Esophagus muscularis mucosa (tissue), 4 donors: Measurements from ENCODE around the gene ZMYM2. TPM values are rescaled to one million over a fixed set of nuclear protein-coding genes. Genes with fewer than 3 reads are reported as not detected.

ENCODE experiments used
- DNase-seq: peaks from one replicate; pipeline ENCODE4 v3.0.0-alpha.2; 2017; ENCODE audit errors: extremely low spot score
- H3K27ac ChIP-seq, 4 donors: fragments of 200-600 bp; sonication (generic); replicated peaks in 1 of 4; 1 replicate in 3 of 4; 2 replicates in 1 of 4; pipeline ENCODE4 v1.5.1; 2016 to 2019; ENCODE audit warnings: mild to moderate bottlenecking in 1 of 4
- H3K27me3 ChIP-seq, 4 donors: fragments of 200-600 bp; sonication (generic); one replicate each; pipeline versions ENCODE4 v1.5.1 to v1.6.0; 2016 to 2019
- H3K36me3 ChIP-seq, 4 donors: fragments of 200-600 bp; sonication (generic); one replicate each; pipeline ENCODE4 v1.5.1; 2016 to 2019
- H3K4me1 ChIP-seq, 4 donors: fragments of 200-600 bp; sonication (generic); one replicate each; pipeline ENCODE4 v1.5.1; 2016 to 2019
- H3K4me3 ChIP-seq, 4 donors: fragments of 200-600 bp; sonication (generic); 1 replicate in 2 of 4; 2 replicates in 2 of 4; pipeline ENCODE4 v1.5.1; 2016 to 2019; ENCODE audit warnings: mild to moderate bottlenecking in 4 of 4, moderate library complexity in 1 of 4
- H3K9me3 ChIP-seq, 4 donors: fragments of 200-600 bp; sonication (generic); 1 replicate in 3 of 4; 2 replicates in 1 of 4; pipeline ENCODE4 v1.5.1; 2016 to 2019
- EP300 ChIP-seq: sonication (generic); formaldehyde crosslinking; IDR thresholded peaks from one replicate; pipeline ENCODE4 v1.6.1; 2017; ENCODE audit warnings: antibody characterized with exemption
- POLR2A ChIP-seq: fragments of 450-650 bp; IDR thresholded peaks from one replicate; pipeline ENCODE4 v1.6.1; 2017; ENCODE audit warnings: antibody characterized with exemption, moderate library complexity, mild to moderate bottlenecking, low read depth
- POLR2AphosphoS5 ChIP-seq, 2 donors: sonication (generic); formaldehyde crosslinking; IDR thresholded peaks; one replicate each; pipeline ENCODE4 v1.6.1; 2017; ENCODE audit warnings: antibody characterized with exemption in 2 of 2
- WGBS: methylation state at CpG from one replicate; pipeline ENCODE4 v1.1.5; 2018; 5-methylcytosine and 5-hydroxymethylcytosine counted together
- intact Hi-C: fragments of 100-400 bp; cut with DNase I; formaldehyde crosslinking; loops from one replicate; pipeline ENCODE4 v1.15.1; 2023
- total RNA-seq, 4 donors: library from RNA; depleted of rRNA; stranded (reverse); fragments of >200 nt; gene quantifications; one replicate each; pipeline versions ENCODE4 v1.1.0 to v1.2.1, GENCODE V29; 2016
- TF ChIP-seq, protein P1 (sequence below), 3 experiments: fragments of 200-600 bp in 2 of 3; fragments of 450-650 bp in 1 of 3; sonication (generic) in 2 of 3; IDR thresholded peaks; one replicate each; pipeline ENCODE4 v1.5.1; 2017 to 2019; ENCODE audit warnings: antibody characterized with exemption in 3 of 3, mild to moderate bottlenecking in 2 of 3, moderate library complexity in 1 of 3

Gene ZMYM2
- total RNA-seq, 4 donors from 2014 or later, result 36.8 to 49.4 (median 45.5) TPM

DNA sequence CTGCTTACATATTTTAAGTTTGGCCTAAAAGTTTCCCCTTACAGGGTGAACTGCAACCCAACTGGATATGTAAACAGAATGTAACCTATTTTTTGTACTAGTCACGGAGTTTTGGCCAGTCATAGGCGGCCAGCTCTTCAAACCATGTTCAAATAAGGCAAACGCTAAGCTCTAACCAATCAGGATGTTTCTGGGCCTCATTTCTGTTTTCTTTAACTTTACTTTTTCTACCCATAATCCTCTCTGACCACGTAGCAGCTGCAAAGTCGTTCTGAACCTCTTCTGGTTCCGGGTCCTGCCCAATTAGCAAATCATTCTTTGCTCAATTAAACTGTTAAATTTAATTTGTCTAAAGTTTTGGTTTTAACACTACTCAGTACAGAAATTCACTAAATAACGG lies 8.2 kb upstream of the ZMYM2 start:
- 89% methylated on average over 7 of the region's 7 CpGs for WGBS

DNA sequence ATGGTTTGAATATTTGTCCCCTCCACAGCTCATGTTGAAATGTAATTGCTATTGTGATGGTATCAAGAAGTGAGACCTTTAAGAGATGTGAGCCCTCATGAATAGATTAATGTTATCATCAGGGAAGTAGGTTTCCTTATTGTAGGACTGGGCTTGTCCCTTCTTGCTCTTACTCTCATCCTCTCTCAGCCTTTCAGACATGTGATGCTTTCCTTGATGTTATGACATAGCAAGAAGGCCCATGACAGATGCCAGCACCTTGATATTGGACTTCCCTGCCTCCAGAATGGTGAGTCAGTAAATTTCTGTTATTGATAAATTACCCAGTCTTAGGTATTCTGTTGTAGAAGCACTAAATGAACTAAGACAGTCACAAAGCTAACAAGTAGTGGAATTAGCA lies 5.7 kb upstream of the ZMYM2 start:
- H3K27ac ChIP-seq, result no peak overlapping the region
- intact Hi-C loops, result no loop called here

More for the DNA sequence above, 8.2 kb upstream of the ZMYM2 start:
- TF ChIP-seq, protein P1, sequence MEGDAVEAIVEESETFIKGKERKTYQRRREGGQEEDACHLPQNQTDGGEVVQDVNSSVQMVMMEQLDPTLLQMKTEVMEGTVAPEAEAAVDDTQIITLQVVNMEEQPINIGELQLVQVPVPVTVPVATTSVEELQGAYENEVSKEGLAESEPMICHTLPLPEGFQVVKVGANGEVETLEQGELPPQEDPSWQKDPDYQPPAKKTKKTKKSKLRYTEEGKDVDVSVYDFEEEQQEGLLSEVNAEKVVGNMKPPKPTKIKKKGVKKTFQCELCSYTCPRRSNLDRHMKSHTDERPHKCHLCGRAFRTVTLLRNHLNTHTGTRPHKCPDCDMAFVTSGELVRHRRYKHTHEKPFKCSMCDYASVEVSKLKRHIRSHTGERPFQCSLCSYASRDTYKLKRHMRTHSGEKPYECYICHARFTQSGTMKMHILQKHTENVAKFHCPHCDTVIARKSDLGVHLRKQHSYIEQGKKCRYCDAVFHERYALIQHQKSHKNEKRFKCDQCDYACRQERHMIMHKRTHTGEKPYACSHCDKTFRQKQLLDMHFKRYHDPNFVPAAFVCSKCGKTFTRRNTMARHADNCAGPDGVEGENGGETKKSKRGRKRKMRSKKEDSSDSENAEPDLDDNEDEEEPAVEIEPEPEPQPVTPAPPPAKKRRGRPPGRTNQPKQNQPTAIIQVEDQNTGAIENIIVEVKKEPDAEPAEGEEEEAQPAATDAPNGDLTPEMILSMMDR (IDR thresholded peaks at IDR 0.05), result no peak
- TF ChIP-seq EP300 (no peak), POLR2AphosphoS5 (IDR thresholded peaks at IDR 0.05) (no peak)
- Histone ChIP-seq H3K4me1 (no peaks in the 10 kb centered on the region), H3K27me3 (no peaks in the 10 kb centered on the region), H3K9me3 (no peaks in the 10 kb centered on the region), H3K27ac (no peak overlapping the region), H3K4me3 (no peak overlapping the region), H3K36me3 (no peaks in the 10 kb centered on the region)
- no peak for DNase-seq
- intact Hi-C loops, result no loop called here

DNA sequence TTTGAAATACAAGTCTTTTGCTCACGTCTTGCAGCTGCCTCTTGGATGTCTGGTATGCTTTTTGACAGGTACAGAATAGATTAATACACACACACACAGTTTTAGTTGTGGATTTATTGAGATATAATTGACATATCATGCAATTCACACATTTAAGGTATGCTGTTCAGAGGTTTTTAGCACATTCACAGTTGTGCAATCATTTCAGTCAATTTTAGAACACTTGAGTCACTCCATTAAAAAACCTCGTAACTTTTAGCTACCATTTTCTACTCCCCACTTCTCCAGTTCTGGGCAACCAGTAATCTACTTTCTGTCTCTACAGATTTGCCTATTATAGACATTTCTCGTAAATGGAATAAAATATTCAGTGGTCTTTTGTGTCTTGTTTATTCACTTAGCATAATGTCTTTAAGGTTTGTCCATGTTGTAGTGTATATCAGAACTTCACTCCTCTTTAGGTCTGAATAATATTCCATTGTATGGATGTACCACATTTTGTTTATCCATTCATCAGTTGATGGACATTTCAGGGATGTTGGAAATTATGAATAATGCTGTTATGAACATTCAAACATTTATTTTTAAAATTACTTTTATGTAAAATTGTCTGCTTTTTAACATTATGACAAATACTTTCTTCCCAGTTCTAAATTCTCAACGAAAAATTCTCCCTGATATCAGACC lies 2.5 kb upstream of the ZMYM2 start:
- Histone ChIP-seq H3K4me1 (peaks cover 14 to 25% (median 24%) of the 10 kb centered on the region in 4 donors), H3K4me3 (no peak overlapping the region), H3K27ac (no peak overlapping the region), H3K27me3 (no peaks in the 10 kb centered on the region), H3K36me3 (peaks cover 0 to 4% (median 0%) of the 10 kb centered on the region in 4 donors), H3K9me3 (no peaks in the 10 kb centered on the region)
- intact Hi-C loops, result loop anchor here (2.0 to 5.0 kb wide), 3 partner anchors 93 to 324 kb away; partner anchors contain the start of genes MPHOSPH8, PSPC1 and ZMYM5
- WGBS, result 95% methylated on average over 4 of the region's 4 CpGs
- DNase-seq, result no peak
- TF ChIP-seq, protein P1 (IDR thresholded peaks at IDR 0.05), result no peak
- TF ChIP-seq EP300 (no peak), POLR2AphosphoS5 (IDR thresholded peaks at IDR 0.05) (no peak), POLR2A (no peak)

More for the DNA sequence above, 5.7 kb upstream of the ZMYM2 start:
- no peak overlapping the region for H3K4me3 ChIP-seq
- H3K9me3 ChIP-seq, result no peaks in the 10 kb centered on the region
- no peak for TF ChIP-seq POLR2AphosphoS5 (IDR thresholded peaks at IDR 0.05)
- TF ChIP-seq EP300, result no peak
- no peak for TF ChIP-seq POLR2A
- H3K36me3 ChIP-seq, result no peaks in the 10 kb centered on the region
- peaks cover 0 to 8% (median 5%) of the 10 kb centered on the region in 4 donors for H3K4me1 ChIP-seq
- DNase-seq, result no peak
- no peaks in the 10 kb centered on the region for H3K27me3 ChIP-seq

DNA sequence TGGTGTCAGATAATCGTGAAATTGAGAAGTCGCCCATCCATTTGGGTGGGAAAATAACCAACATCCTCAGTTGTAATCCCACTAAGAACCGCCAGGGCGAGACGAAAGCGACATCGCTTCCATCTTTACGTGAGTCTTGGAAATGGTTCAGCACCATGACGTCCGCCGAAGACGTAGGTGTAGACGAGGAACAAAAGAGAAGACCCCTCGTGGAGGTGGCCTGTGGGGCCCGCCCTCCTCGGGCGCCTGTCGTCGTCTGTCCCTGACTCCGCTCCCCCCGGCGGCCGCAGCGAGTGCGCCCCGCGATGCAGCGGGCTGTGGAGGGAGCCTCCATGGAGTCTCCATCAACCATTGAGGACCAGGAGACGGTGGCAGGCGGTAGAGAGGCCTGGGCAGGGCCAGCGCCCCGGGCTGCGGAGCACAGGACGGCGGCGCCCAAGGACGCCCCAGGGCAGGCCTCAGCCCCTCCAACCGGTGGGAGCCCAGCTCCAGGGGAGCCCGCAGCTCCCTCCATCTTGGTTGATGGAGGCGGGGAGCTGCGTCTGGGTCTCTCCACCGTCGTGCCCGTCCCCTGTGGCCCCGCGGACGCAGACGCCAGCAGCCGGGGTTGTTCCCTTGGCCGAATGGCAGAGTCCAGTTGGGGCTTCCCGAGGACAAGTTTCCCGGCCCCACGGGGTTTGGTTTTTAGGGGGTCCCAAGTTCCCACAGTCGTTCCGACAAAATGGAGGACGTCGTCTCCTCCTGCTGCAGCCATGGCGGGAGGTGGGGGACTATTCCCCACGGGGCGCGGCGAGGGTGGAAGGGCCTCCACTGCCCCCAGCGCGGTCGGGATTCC lies 990 bp upstream of the ZMYM2 start:
- TF ChIP-seq POLR2A, result no peak
- TF ChIP-seq POLR2AphosphoS5 (IDR thresholded peaks at IDR 0.05), result peak; percentile 36 to 68
- TF ChIP-seq, protein P1 (IDR thresholded peaks at IDR 0.05), result peak; percentile 66 to 80 (median 70)
- intact Hi-C loops, result loop anchor here (2.0 to 5.0 kb wide), 3 partner anchors 95 to 325 kb away; partner anchors contain the start of genes MPHOSPH8, PSPC1 and ZMYM5
- no peaks in the 10 kb centered on the region for H3K9me3 ChIP-seq
- peaks cover 26 to 40% (median 38%) of the 10 kb centered on the region in 4 donors for H3K4me1 ChIP-seq
- peak overlapping the region; percentile 70 to 84 (median 73) for H3K4me3 ChIP-seq
- DNase-seq, result peak; percentile 93
- peak overlapping the region; percentile 97 to 99 (median 98) for H3K27ac ChIP-seq
- 6% methylated on average over 29 of the region's 65 CpGs for WGBS
- no peaks in the 10 kb centered on the region for H3K27me3 ChIP-seq
- H3K36me3 ChIP-seq, result peaks cover 0 to 8% (median 0%) of the 10 kb centered on the region in 4 donors
